Stimulated activated CD8-positive, alpha-beta memory T cell treated with anti-CD3 and anti-CD28 coated beads, Interleukin-7, amount 100 ng/mL, for 24 hours (primary cell): Measurements from ENCODE around the gene SRC.

Source experiments
- DNase-seq: peaks from one replicate; pipeline ENCODE4 v3.0.0-alpha.2; 2020; ENCODE audit warnings: low read depth

The SRC gene

GRCh38 chr20:37315021-37315451 lies 30.9 kb upstream of the SRC start:
- no peak for DNase-seq

DNA sequence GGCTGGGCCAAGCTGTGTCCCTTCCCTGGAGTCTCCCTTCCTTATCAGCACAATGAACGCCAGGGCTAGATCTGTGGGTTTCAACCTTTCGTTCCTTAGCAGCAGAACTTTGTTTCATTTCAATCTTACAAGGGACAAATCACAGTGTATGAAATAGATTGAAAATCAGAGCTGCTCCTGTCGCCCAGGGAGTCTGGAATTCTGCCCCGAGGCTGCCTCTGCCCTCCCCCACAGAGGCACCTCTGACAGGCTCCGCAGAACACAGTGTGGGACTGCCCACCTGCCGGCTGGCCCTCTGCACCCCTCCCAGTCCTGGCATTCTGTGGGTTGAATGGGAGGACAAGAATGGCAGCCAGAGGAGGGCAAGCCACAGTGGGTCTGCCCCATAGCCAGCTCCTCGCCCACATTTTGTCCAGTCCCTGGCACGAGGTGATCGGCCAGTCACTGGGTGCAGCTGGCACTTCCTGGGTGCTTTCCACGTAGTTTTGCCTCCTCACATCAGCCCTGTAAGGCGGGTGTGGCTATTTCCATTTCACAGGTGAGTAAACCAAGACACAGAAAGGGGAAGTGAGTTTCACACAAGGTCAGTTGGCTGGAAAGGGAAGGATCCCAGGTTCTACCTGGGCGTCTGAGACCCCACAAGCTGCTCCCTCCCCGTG lies 30.4 kb upstream of the SRC start:
- no peak for DNase-seq

DNA sequence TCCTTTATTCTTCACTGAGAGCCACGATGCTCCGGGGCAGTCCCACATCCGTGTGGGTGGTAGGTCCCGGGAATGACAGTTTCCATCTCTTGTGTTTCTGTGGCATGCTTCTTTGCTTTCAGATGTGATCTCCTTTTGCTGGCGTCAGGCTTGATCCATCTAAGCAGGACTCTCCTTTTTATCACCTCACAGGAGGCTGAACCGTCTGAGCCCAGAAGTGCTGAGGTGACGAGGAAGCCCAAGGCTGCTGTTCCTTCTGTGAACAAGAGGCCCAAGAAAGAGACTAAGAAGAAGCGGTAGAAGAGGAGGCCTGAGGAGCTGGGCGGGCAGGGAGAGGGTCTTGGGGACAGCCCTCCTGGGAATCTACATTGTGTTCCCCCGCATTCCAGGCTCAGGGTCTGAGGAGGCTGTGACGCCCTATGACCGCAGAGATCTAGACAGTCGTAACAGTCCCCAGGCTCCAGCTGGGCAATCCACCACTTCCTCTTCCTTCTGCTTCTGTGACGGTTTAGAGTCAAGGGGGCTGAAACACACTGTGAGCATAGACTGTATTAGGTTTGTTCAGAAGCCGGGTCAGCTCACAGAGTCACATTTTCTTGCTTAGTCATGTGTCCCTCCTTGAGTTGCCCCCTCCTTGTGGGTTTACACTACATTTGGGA lies 29.7 kb upstream of the SRC start:
- no peak for DNase-seq

GRCh38 chr20:37316775-37317170 lies 29.2 kb upstream of the SRC start:
- no peak for DNase-seq

- no peak for DNase-seq
Measured at GRCh38 chr20:37317316-37317715, 28.6 kb upstream of the SRC start.

DNA sequence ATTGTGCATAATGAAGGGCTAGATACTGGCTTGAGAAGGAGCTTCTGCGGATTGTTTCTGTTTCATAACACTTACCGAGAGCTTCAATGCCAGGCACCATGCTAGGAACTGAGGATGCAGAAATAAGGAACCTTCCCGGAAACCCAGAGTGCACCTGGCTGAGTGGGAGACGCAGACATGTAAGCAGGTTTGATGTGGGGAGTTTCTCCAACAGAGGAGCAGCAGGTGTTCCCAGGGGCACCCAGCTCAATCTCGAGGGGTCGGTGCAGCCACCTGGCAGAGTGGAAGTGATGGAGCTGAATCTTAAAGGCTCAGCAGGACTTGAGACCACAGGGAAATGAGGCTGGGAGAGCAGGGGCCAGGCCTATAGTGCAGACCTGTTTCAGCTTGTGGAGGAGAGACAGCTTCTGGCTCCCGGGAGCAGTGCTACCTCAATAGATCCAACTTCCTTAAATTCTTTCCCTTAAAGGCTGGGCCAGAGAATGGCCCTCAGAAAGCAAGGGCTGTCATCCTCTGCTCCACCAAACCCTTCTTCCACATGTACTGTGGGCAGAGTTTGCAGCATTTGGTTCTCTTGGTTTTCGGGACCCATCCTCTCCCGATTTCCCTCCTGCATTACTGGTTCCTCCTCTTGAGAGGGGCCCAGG lies 27.8 kb upstream of the SRC start:
- no peak for DNase-seq

DNA sequence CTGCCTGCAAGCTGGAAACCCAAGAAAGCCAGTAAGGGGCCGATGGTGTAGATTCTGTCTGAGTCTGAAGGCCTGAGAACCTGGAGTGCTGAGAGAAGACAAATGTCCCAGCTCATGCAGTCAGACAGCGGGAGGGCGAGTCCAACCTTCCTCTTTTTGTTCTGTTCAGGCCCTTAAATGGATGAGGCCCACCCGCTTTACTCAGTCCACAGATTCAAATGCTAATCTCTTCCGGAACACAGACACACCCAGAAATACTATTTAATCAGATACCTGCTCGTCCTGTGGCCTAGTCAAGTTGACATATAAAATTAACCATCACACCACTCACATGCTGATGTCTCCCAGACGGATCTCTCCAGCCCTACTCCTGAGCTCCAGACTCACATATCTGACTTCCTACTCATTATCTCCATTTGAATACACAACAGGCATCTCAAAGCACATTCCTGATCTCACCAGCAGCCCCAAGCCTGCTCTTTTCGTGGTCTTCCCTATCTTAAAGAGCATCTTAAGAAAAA lies 26.7 kb upstream of the SRC start:
- no peak for DNase-seq

DNA sequence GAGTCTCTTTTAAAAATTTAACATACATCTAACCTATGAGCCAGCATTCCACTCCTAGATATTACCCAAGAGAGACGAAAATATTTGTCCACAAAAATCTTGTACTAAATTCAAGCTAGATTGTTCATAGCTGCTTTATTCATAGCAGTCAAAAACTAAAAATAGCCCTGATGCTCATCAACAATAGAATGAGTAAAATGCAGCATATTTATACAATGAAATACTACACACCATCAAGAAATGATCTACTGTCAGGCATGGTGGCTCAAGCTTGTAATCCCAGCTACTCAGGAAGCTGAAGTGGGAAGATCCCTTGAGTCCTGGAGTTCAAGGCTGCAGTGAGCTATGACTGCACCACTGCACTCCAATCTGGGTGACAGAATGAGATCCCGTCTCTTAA lies 22.0 kb upstream of the SRC start:
- no peak for DNase-seq

DNA sequence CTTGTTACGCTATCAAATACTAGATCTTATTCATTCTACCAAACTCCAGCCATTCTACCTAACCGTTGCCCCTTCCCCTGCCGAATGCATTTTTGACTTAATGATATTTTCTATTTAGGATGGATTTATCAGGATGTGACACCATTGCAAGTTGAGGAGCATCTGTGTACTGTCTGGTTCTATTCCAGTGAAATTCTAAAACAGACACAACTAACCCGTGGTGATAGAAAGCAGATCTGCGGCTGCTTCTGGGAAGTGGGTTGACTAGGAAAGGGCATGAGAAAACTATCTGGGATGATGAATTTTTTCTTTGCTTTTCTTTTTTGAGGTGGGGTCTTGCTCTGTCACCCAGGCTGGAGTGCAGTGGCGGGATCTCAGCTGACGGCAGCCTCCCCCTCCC lies 20.7 kb upstream of the SRC start:
- no peak for DNase-seq

DNA sequence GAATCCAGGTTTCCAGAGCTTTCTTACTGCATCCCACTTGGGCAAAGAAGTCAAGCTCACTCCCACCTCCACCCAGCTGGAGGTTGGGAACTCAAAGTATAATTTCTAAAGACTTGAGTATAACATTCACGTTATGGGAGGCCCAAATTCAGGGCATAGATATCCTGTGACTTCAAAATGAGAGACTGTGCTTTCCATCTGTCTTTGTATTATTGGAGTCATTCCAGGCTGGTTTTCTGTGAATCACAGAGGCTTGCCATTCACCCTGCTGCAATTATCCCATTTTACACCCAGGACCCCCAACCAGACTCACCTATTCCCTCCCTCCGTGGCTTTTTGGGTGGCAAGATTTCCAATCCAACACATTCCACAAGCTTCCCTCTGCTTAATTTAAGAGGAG lies 19.3 kb upstream of the SRC start:
- no peak for DNase-seq

DNA sequence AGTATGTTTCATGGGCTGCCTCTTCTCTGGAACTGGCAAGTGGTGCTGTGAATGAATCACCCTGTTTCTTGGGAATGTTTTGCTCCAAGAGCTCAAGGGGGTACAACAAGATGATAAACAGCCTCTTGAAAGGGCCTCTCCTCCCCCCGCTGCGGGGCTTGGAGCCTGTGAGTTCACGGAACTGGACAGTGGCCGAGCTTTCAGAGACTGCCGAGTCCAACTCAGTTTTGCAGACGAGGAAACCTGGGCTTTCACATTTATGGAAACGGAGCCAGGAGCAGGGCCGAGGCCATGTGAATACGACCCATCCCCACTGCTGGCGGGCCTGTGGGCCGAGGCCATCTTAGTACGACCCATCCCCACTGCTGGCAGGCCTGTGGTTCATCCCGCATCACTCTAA lies 18.2 kb upstream of the SRC start:
- no peak for DNase-seq

- DNase-seq: no peak
Measured at GRCh38 chr20:37328149-37328945, 17.6 kb upstream of the SRC start.

- DNase-seq: no peak
Measured at GRCh38 chr20:37329481-37330165, 16.3 kb upstream of the SRC start.

- no peak for DNase-seq
Measured at GRCh38 chr20:37330316-37330715, 15.6 kb upstream of the SRC start.

- no peak for DNase-seq
Measured at GRCh38 chr20:37331060-37331857, 14.7 kb upstream of the SRC start.

DNA sequence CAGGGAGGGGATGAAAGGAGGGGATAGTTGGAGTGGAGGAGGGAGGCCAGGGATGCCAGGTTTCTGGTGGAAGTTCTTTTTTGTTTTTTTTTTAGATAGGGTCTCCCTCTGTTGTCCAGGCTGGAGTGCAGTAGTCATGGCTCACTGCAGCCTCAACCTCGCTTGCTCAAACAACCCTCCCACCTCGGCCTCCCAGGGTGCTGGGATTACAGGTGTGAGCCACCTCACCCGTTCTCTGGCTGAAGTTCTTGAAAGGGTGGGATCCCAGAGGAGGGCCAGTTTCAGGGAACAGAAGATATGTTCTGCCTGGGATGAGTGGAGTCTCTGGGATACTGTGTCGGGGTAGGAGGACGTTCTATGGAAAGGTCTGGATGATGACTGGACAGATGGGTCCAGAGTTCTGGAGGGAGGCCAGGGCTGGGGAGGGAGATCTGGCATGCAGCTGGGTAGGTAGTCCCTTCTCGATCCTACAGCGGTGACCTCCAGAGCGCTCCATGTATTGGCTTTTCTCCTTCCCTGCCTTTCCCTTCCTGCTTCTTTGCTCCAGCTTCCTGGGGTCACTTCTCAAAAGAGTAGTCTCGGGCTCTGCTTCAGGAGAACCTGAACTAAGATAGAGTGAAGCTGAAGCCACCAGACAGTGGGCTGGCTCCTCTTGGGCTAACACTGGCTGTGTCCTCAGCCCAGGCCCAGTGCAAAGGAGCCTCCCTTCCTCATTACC lies 12.7 kb upstream of the SRC start:
- no peak for DNase-seq

DNA sequence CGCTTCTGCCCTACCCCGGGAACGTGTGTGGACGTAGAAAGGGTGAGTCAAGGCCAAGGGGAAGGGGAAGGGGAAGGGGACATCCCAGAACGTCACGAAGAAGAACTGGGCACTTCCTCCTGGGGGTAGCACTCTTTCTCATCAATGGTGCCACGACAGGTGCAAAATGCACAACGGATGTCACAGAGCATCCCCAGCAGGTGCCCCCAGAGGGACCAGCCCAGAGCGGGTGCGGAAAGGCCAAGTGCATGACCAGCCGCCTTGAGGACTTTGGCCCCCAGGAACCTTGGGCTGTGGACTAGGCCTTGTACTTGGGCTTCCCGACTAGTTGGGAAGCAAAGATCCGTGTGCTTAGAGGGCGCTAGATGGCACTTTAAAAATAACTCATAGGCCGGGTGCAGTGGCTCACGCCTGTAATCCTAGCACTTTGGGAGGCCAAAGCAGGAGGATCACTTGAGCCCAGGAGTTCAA lies 12.1 kb upstream of the SRC start:
- no peak for DNase-seq

DNA sequence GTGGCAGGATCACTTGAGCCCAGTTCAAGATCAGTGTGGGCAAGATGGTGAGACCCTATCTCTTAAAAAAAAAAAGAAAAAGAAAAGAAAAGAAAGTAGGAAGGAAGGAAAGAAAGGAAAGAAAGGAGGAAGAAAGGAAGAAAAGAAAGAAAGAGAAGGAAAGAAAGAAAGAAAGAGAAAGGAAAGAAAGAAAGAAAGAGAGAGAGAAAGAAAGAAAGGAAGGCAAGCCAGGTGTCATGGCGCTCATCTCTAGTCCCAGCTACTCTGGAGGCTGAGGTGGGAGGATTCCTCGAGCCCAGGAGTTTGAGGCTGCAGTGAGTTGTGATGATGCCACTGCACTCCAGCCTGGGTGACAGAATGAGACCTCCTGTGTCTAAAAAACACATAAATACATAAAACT lies 11.5 kb upstream of the SRC start:
- no peak for DNase-seq

DNA sequence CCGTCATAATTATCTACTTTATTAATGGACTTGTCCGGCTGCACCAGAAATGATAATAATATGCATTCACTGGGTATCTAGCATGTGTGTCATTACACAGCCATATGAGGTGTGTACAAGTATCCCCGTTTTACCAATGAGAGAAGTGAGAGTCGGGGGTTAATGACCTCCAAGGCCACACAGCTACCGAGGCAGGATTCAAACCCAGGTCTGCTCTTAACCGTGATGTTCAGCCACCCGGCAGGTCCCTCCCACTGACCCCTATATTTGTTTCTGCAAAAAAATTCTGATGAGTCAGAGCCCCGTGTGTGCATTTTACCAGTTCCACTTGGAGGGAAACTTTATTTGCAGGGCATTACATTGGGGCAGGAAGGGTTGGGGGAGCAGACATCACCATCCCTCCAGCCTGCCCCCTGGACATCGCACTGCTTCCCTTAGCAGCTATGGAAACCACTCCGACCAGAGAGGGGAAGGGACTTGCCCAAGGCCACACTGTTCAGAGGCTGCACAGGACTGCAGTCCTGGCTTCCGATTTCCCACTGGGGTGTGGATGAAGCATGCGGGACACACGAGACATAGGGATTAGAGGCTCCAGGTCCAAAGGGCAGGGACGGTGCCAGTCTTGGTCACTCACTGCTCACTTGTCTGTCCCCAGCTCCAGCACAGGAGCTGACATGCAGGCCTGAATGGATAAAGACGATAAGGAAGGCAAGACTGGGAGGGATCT lies 10.1 kb upstream of the SRC start:
- DNase-seq: no peak
